Lung (tissue), 12 donors: Measurements from ENCODE around the gene IL1RN. TPM values are rescaled to one million over a fixed set of nuclear protein-coding genes. Genes with fewer than 3 reads are reported as not detected.
A peak's percentile ranks its signal among the peaks of the same experiment; 100 is the strongest.

Experiments used
- ATAC-seq: fragments of 200-7000 bp; cut with Tn5 transposase; one replicate; pipeline ENCODE4 v1.9.1; 2020; ENCODE audit warnings: moderate number of reproducible peaks; ENCODE audit not compliant: insufficient read depth, low FRiP score
- DNase-seq, 3 donors: peaks; one replicate each; pipeline ENCODE4 v3.0.0-alpha.2; 2013 to 2017
- H3K27ac ChIP-seq, 2 donors: one replicate each; pipeline ENCODE4 v1.5.1; 2013; ENCODE audit warnings: mild to moderate bottlenecking in 2 of 2, moderate library complexity in 2 of 2, control low read depth in 1 of 2, inconsistent platforms in 1 of 2, low read depth in 1 of 2, low read length in 1 of 2
- H3K27me3 ChIP-seq, 3 donors: one replicate each; pipeline ENCODE4 v1.5.1; 2013; ENCODE audit warnings: low read length in 2 of 3; ENCODE audit not compliant: control insufficient read depth in 3 of 3, insufficient read depth in 3 of 3
- H3K36me3 ChIP-seq, 4 donors: one replicate each; pipeline ENCODE4 v1.5.1; 2013; ENCODE audit warnings: low read length in 4 of 4, mild to moderate bottlenecking in 1 of 4, moderate library complexity in 1 of 4; ENCODE audit not compliant: control insufficient read depth in 4 of 4, insufficient read depth in 4 of 4
- H3K4me1 ChIP-seq, 5 donors: one replicate each; pipeline ENCODE4 v1.5.1; 2013; ENCODE audit warnings: low read length in 5 of 5, mild to moderate bottlenecking in 2 of 5, moderate library complexity in 1 of 5; ENCODE audit not compliant: control insufficient read depth in 5 of 5, insufficient read depth in 5 of 5
- H3K4me3 ChIP-seq: one replicate; pipeline ENCODE4 v1.5.1; 2013; ENCODE audit warnings: mild to moderate bottlenecking, control low read depth, moderate library complexity
- H3K9ac ChIP-seq, 2 donors: one replicate each; pipeline ENCODE4 v1.5.1; 2013; ENCODE audit warnings: low read length in 2 of 2, control low read depth in 1 of 2; ENCODE audit not compliant: insufficient read depth in 1 of 2
- H3K9me3 ChIP-seq, 4 donors: one replicate each; pipeline ENCODE4 v1.5.1; 2013; ENCODE audit warnings: low read length in 3 of 4, mild to moderate bottlenecking in 1 of 4, moderate library complexity in 1 of 4; ENCODE audit not compliant: control insufficient read depth in 4 of 4, insufficient read depth in 3 of 4
- CTCF ChIP-seq: IDR thresholded peaks from 2 replicates; pipeline ENCODE4 v1.5.1; 2012; ENCODE audit warnings: mild to moderate bottlenecking; ENCODE audit errors: control extremely low read depth, extremely low read depth
- WGBS, 2 donors: extraction: QIAGEN DNeasy Blood & Tissue Kit; methylation state at CpG; one replicate each; pipeline ENCODE4 v1.1.7; 2013; 5-methylcytosine and 5-hydroxymethylcytosine counted together
- polyA plus RNA-seq, 2 donors: library from polyadenylated mRNA; stranded (reverse); fragments of 200-250 nt; gene quantifications; one replicate each; pipeline ENCODE4 v1.2.1, GENCODE V29; 2013
- total RNA-seq, 2 donors: library from RNA; depleted of rRNA in 1 of 2; stranded (reverse); fragments of >200 nt in 1 of 2; gene quantifications; one replicate each; pipeline ENCODE4 v1.2.1, GENCODE V29; 2014 to 2021
- donor health status: control.
- donor health status: control.
- donor health status: Bipolar disorder and iron deficiency.
- donor health status: healthy.
- donor health status: DM: yes; HTN: yes; CAD: no.

Gene IL1RN
- total and polyA plus RNA-seq, 4 donors, result 9.6 to 850 (median 16.7) TPM

- Histone ChIP-seq H3K27me3 (no peaks in the 10 kb centered on the region), H3K36me3 (no peaks in the 10 kb centered on the region), H3K9me3 (no peaks in the 10 kb centered on the region), H3K9ac (no peak within 1 kb of the TSS), H3K4me1 (peaks cover 0 to 9% (median 0%) of the 10 kb centered on the region in 5 donors), H3K4me3 (peak within 1 kb of the TSS; percentile 7), H3K27ac (peak within 1 kb of the TSS in 1 of 2 donors; percentile 62)
- DNase-seq (peak; percentile 33 to 56 (median 52)), ATAC-seq (peak; percentile 86)
- no peak for TF ChIP-seq CTCF
- 42 to 51% methylated on average over 12 to 14 of the region's 14 CpGs for WGBS, 2 donors
These were observed 46.4 kb downstream of the IL1RN start, which contains the start of gene PSD4 for GRCh38 chr2:113173542-113174375. Gene PSD4 (plus strand): TSS chr2:113173971. CDS start chr2:113182457, 8,486 bp downstream.

- peak overlapping the region; percentile 7 for H3K4me3 ChIP-seq
- no peak for ATAC-seq
- H3K36me3 ChIP-seq, result no peaks in the 10 kb centered on the region
- H3K9me3 ChIP-seq, result no peaks in the 10 kb centered on the region
- WGBS, 2 donors, result 26 to 58% methylated on average over 3 of the region's 3 CpGs
- DNase-seq, result no peak
- no peak overlapping the region for H3K9ac ChIP-seq
- H3K27ac ChIP-seq, result peak overlapping the region in 1 of 2 donors; percentile 62
- no peaks in the 10 kb centered on the region for H3K27me3 ChIP-seq
- peaks cover 0 to 9% (median 0%) of the 10 kb centered on the region in 5 donors for H3K4me1 ChIP-seq
- TF ChIP-seq CTCF, result no peak
These were observed 47.0 kb downstream of the IL1RN start for GRCh38 chr2:113174376-113174750.

- Histone ChIP-seq H3K27ac (peak overlapping the region in 1 of 2 donors; percentile 12), H3K4me3 (no peak overlapping the region), H3K4me1 (peaks cover 0 to 9% (median 0%) of the 10 kb centered on the region in 5 donors), H3K36me3 (no peaks in the 10 kb centered on the region), H3K27me3 (no peaks in the 10 kb centered on the region), H3K9me3 (no peaks in the 10 kb centered on the region), H3K9ac (no peak overlapping the region)
- TF ChIP-seq CTCF, result no peak
- WGBS, 2 donors, result 45 to 56% methylated on average over 8 of the region's 8 CpGs
- DNase-seq, result no peak
- ATAC-seq, result no peak
These were observed 47.7 kb downstream of the IL1RN start for GRCh38 chr2:113175042-113175628.
